ENCODE results near the gene PLEKHH3.

DNA sequence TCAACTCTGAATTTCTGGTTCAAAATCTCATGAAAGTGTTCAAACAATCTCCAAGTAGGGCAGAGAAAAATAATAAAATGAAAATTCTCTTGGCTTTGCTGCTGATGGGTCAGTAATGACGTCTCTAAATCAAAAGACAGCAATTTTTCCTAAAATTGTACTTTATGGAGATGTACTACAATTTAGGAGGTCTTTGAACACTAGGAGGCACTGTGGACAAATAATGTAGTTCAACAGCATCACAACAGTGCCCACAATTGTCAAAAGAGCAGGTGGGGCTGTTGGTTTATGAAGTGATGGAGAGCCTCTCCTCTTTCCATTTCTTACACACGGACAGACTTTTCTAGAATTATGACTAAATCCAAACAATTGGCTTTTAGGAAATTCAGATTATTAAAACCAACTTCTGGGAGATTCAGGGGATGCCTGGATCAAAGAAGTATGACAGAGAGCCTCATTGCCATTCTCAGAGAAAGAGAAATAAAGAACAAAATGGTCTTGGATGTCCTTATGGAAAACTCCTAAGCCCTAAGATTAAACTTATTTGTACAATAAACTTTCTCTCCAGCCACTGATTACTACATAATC, 44.3 kb upstream of the PLEKHH3 start:
- TF ChIP-seq, protein P1, sequence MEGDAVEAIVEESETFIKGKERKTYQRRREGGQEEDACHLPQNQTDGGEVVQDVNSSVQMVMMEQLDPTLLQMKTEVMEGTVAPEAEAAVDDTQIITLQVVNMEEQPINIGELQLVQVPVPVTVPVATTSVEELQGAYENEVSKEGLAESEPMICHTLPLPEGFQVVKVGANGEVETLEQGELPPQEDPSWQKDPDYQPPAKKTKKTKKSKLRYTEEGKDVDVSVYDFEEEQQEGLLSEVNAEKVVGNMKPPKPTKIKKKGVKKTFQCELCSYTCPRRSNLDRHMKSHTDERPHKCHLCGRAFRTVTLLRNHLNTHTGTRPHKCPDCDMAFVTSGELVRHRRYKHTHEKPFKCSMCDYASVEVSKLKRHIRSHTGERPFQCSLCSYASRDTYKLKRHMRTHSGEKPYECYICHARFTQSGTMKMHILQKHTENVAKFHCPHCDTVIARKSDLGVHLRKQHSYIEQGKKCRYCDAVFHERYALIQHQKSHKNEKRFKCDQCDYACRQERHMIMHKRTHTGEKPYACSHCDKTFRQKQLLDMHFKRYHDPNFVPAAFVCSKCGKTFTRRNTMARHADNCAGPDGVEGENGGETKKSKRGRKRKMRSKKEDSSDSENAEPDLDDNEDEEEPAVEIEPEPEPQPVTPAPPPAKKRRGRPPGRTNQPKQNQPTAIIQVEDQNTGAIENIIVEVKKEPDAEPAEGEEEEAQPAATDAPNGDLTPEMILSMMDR (IDR thresholded peaks at IDR 0.05 in 8 of 11, conservative IDR thresholded peaks at IDR 0.05 in 3 of 11) = peak in 10 of 11 experiments; percentile 37 to 75 (median 68)
- TF ChIP-seq POLR2AphosphoS5 (IDR thresholded peaks at IDR 0.05) = no peak
- TF ChIP-seq POLR2A (IDR thresholded peaks at IDR 0.05) = no peak

Measured in spleen (tissue), 7 donors.